ENCODE measurements around the gene UBE3B.

DNA sequence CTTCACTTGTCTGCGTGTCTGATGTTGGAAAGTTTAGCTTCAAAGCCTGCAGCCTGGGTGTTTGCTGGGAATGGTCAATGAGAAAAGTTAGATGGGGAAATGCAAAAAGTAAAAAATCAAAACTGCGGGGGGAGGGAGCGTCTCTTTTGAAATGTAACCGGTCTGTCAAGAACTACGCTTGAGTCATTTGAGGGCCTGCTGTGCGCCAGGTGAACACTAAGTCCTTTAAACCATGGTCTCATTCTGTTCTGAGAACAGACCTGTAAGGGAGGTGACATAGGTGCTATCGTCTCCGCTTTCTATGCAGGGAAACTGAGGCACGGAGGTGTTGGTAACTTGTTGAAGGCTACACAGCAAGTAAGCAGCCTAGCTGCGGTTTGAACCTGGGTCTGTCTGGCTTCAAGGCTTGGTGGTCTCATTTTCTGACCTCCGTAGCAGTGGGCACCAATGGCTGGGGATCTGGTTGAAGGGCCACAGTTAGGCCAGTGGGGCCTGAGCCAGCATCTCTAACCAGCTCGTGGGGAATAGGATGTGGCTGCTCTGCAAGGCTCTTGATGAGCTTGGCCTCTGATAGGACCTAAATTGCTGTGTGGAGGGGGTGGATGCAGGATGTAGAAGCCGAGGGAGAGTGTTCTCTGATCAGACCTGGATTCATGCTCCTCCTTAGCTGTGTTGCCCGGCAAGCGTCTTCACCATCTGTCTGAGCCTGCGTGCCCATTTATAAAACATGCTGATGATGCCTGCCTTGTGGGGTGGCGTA lies 41.8 kb upstream of the UBE3B start:
- TF ChIP-seq ZNF274 (IDR thresholded peaks at IDR 0.05; ENCODE audit: low read depth, low read length) (no peak), SUZ12 (IDR thresholded peaks at IDR 0.05; ENCODE audit: extremely low read depth, insufficient read depth, insufficient read length) (no peak), YY1 (IDR thresholded peaks at IDR 0.05; ENCODE audit: insufficient read depth, insufficient read length) (no peak)

Data from NT2/D1 (cell line).